ENCODE results near the gene NEURL2.

DNA sequence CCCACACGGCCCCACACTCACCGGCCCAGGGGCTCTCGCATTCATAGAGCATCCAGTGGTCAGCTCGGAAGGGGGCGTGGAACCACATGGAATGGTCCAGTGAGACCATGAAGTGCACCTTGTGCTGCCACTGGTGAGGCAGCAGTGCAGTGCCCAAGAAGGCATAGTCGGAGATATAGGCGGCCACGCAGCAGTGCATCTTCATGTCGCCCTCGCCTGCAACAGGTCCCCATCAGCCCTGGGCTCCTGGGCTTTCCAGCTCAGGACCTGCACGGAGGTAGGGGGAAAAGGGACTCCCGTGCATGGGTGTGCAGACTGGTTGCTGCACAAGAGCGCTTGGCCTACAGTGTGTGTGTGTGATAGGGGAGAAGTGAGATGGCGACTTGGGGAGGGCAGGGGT lies 47.5 kb downstream of the NEURL2 start:
- TF ChIP-seq ESRRA (IDR thresholded peaks at IDR 0.05; ENCODE audit: low read length), result no peak
- no peak for TF ChIP-seq KDM1A (IDR thresholded peaks at IDR 0.05; ENCODE audit: borderline replicate concordance)
- TF ChIP-seq, protein P1, sequence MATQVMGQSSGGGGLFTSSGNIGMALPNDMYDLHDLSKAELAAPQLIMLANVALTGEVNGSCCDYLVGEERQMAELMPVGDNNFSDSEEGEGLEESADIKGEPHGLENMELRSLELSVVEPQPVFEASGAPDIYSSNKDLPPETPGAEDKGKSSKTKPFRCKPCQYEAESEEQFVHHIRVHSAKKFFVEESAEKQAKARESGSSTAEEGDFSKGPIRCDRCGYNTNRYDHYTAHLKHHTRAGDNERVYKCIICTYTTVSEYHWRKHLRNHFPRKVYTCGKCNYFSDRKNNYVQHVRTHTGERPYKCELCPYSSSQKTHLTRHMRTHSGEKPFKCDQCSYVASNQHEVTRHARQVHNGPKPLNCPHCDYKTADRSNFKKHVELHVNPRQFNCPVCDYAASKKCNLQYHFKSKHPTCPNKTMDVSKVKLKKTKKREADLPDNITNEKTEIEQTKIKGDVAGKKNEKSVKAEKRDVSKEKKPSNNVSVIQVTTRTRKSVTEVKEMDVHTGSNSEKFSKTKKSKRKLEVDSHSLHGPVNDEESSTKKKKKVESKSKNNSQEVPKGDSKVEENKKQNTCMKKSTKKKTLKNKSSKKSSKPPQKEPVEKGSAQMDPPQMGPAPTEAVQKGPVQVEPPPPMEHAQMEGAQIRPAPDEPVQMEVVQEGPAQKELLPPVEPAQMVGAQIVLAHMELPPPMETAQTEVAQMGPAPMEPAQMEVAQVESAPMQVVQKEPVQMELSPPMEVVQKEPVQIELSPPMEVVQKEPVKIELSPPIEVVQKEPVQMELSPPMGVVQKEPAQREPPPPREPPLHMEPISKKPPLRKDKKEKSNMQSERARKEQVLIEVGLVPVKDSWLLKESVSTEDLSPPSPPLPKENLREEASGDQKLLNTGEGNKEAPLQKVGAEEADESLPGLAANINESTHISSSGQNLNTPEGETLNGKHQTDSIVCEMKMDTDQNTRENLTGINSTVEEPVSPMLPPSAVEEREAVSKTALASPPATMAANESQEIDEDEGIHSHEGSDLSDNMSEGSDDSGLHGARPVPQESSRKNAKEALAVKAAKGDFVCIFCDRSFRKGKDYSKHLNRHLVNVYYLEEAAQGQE (IDR thresholded peaks at IDR 0.05; ENCODE audit: low read depth, low read length), result no peak
- TF ChIP-seq CTCF (IDR thresholded peaks at IDR 0.05 in 2 of 3, conservative IDR thresholded peaks at IDR 0.05 in 1 of 3; ENCODE audit: control insufficient read depth in 2 of 3, extremely low read depth in 1 of 3, insufficient read depth in 1 of 3, low read depth in 3 of 3, low read length in 3 of 3), result no peak
- TF ChIP-seq RB1 (IDR thresholded peaks at IDR 0.05; ENCODE audit: borderline replicate concordance), result no peak
- no peak for TF ChIP-seq ZNF622 (IDR thresholded peaks at IDR 0.05)
- no peak for TF ChIP-seq EZH2 (IDR thresholded peaks at IDR 0.05; ENCODE audit: borderline replicate concordance, control insufficient read depth, low read depth, low read length)
